Measurements from ENCODE around the gene TRAF3. TPM values are rescaled to one million over a fixed set of nuclear protein-coding genes. Genes with fewer than 3 reads are reported as not detected.
A peak's percentile ranks its signal among the peaks of the same experiment; 100 is the strongest.

TRAF3 gene
- polyA plus RNA-seq, 1 donor from 2014 or later: 35.3 TPM

DNA sequence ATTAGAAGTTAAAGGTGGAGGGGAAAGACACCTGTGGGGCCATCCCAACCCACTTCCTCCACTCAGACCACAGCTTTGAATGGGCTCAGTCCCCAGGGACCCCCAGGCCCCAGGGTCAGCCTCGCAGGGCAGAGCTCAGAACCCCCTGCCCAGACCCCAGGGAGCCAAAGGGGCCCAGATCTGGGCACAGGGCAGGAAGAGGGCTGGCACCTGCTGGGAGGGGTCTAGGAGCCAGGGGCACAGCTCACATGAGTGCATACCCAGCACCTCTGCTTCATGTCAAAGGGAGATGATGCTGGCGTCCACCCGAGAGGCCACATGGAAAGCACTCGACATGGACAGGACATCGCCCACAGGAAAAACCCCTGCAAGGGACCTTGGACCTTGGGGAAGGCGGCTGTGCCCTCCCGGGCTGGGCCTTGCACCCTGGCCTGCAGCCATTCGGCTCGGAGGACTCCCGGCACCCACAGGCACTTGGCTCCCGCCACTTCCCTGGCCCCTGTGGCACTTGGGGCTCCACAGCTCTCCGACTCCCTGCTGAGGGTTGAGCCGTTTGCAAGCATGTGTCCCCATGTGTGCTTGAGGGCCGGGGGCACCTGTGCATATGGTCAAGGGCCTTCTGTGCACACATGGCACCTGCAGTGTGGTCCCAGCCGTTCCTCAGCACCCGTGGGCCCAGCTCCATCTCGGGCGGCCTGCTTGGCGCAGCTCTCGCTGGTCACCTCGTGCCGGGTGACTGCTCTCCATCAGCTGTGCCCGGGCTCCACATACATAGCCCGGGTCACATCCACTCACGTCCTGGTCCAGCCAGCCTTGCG is 137.4 kb downstream of the TRAF3 start:
- Mint-ChIP-seq H3K27me3 (peaks cover 2% of the 10 kb centered on the region), H3K4me1 (peaks cover 30 to 38% (median 35%) of the 10 kb centered on the region in 3 donors), H3K9me3 (no peaks in the 10 kb centered on the region), H3K4me3 (peak overlapping the region; percentile 44 to 86 (median 69)), H3K27ac (peak overlapping the region in 2 of 3 donors; percentile 63 to 80), H3K36me3 (peaks cover 1% of the 10 kb centered on the region)

DNA sequence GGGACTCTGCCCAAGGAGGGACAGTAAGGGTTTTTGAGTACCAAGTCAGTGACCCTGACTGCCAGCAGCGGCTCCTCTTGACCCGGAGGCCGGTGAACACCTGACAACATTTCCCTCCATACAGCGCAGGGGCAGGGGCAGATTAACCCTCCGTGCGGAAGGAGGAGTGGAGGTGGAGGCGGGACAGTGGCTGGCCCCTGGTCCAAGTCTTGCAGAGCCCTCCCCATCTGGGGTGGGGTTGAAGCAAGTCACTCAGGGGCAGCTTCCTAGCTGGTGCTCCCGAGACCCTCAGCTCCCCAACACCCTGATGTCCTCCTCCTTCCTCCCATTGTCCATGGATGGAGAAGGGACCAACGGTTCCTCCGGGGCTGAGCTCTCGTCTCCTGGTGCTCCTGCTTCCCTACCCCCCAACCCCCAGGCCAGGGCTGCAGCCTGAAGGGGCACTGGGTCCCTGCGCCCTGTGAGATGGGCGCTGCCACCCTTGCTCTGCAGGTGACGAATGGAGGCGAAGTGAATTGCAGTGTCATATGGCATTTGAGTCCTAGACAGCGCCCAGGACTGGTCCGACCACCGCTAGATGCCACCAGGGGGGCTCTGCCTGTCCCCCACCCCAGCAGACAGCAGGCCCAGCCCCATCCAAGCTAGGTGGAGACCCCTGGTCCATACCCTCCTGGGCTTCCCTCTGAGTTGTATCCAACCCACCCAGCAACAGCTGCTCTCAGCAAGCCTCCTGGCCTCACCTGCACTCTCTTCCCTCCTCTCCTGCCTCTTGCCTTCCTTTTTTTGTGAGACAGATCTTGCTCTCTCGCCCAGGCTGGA is 138.3 kb downstream of the TRAF3 start:
- H3K36me3 Mint-ChIP-seq: peaks cover 1% of the 10 kb centered on the region
- H3K9me3 Mint-ChIP-seq: no peaks in the 10 kb centered on the region
- peaks cover 2% of the 10 kb centered on the region for H3K27me3 Mint-ChIP-seq
- H3K27ac Mint-ChIP-seq: peak overlapping the region; percentile 63 to 95 (median 81)
- H3K4me1 Mint-ChIP-seq: peaks cover 30 to 38% (median 35%) of the 10 kb centered on the region in 3 donors
- H3K4me3 Mint-ChIP-seq: peak overlapping the region in 3 of 4 donors; percentile 41 to 53 (median 49)

DNA sequence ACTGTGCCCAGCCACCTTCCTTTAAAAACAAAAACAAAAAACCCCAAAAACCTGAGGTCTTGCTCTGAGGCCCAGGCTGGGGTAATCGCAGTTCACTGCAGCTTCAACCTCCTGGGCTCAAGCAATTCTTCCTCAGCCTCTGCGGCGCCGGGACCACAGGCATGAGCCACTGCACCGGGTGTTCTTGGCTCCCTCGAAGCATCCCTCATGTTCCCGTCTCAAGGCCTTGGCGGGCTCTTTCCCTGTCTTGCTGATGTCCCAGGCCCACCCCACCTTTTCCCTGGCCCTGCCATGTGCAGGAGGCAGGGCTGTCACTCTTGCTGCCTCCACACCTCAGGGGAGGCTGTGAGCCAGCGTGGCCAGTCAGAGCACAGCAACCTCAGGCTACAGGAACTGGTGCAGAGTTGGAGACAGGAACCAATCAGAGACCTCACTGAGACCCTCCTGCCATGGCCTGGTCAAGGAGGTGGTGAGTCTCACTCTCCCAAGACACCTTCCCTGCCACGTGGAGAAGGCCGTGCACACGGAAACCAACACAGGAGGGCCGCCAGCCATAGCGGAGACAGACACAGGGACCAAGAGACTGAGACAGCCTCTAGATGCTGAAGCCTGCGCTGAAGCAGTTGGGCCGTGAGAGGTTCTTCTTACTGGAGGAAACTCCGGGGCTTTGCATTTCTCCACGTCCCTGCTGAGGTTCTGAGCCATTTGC is 139.3 kb downstream of the TRAF3 start:
- Mint-ChIP-seq H3K36me3 (no peaks in the 10 kb centered on the region), H3K4me1 (peaks cover 28 to 35% (median 30%) of the 10 kb centered on the region in 3 donors), H3K27me3 (peaks cover 2% of the 10 kb centered on the region), H3K27ac (peak overlapping the region in 2 of 3 donors; percentile 92 to 95), H3K4me3 (peak overlapping the region in 2 of 4 donors; percentile 63 to 81), H3K9me3 (no peaks in the 10 kb centered on the region)

DNA sequence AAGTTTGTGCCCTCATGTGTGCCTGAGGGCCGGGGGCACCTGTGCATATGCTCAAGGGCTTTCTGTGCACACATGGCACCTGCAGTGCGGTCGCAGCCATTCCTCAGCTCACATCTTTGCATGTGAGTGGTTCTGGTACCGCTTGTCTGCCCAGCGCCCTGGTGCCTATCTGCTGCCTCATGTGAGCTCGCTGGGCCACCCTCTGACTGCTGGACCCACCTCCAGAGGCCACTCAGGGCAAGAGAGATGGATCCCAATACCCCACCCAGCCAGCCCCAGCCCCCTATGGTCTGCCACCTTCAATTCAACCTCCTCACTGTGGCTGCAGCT is 139.8 kb downstream of the TRAF3 start:
- Mint-ChIP-seq H3K4me3 (peak overlapping the region in 2 of 4 donors; percentile 29 to 78), H3K27ac (peak overlapping the region in 2 of 3 donors; percentile 92 to 95), H3K36me3 (no peaks in the 10 kb centered on the region), H3K4me1 (peaks cover 28 to 35% (median 30%) of the 10 kb centered on the region in 3 donors), H3K9me3 (no peaks in the 10 kb centered on the region), H3K27me3 (peaks cover 2% of the 10 kb centered on the region)

DNA sequence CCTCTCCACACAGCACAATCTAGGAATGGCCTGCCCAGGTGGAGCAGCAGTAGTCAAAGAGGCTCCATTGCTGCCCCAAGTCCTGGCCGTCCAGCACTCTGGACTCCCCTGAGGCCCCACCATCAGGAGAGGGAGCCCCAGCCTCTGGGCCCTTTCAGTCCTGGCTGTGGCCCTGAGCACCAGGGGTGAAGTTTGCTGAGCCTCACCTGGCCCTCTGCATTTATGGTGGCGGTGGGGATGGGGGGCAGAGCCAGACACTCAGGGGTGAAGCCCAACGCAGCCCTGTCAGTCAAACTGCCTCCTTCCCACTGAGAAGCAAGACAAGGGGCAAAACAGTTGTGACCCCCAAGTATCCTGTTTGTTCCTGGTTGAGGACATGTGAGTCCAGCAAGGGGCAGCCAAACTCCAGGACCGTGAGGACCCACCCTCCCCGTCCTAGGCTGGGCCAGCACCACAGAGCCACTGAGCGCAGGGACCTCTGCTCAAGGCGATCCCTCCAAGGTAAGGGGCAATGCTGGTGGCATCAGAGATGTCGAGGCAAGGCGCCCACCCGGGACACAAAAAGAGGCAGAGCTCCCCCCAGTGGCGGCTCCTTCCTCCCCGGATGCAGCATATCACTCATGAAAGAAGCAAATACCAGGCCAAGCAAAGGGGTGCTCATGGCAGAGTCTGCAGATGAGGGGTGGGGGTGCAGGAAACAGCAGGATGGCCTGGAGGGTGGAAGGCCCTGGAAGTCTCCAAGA is 140.4 kb downstream of the TRAF3 start:
- H3K9me3 Mint-ChIP-seq: no peaks in the 10 kb centered on the region

DNA sequence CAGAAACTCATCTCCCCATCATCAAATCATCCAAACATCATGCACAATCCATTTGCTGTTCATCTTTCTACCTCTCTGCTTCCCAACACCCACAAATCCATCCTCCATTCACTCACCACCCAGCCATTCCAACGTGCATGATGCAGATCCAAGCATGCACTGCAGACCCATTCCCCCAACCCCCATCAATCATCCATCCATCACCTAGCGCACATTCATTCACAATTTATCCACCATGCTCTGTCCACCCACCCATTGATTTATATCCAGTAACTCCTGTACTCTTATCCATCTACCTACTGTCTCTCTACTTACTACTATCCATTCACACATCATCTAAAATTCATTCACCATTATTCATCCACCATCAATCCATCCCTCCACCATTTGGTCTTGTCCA is 141.2 kb downstream of the TRAF3 start:
- Mint-ChIP-seq H3K27me3 (peaks cover 5% of the 10 kb centered on the region), H3K9me3 (no peaks in the 10 kb centered on the region), H3K4me1 (peaks cover 28 to 35% (median 33%) of the 10 kb centered on the region in 3 donors), H3K27ac (no peak overlapping the region), H3K4me3 (no peak overlapping the region), H3K36me3 (no peaks in the 10 kb centered on the region)

More for the DNA sequence above, 140.4 kb downstream of the TRAF3 start:
- H3K4me3 Mint-ChIP-seq: peak overlapping the region in 2 of 4 donors; percentile 29 to 78
- H3K4me1 Mint-ChIP-seq: peaks cover 28 to 35% (median 30%) of the 10 kb centered on the region in 3 donors
- H3K27me3 Mint-ChIP-seq: peaks cover 2% of the 10 kb centered on the region
- peak overlapping the region in 1 of 3 donors; percentile 95 for H3K27ac Mint-ChIP-seq
- H3K36me3 Mint-ChIP-seq: no peaks in the 10 kb centered on the region

DNA sequence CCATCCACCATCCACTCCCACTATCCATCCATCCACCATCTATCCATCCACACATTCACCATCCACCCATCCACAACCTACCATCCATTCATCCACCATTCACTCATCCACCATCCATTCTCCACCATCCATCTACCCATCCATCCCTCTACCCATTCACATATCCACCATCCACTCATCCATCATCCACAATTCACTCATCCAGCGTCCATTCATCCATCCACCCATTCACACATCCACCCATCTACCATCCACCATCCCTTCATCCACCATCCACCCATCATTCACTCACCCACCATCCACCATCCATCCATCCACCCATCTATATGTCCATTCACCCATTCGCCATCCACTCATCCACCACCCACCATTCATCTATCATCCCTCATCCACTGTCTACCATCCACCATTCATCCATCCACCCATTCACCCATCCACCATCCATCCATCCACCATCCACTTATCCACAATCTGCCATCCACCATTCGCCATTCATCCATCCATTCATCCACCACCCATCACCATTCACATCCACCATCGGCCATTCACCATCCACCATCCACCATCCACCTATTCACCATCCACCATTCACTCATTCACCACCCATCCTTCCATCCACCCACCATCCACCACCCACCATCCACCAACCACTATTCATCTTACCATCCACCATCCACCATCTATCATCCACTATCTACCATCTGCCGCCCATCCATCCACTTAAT is 143.2 kb downstream of the TRAF3 start:
- Mint-ChIP-seq H3K36me3 (no peaks in the 10 kb centered on the region), H3K4me1 (peaks cover 19 to 23% (median 20%) of the 10 kb centered on the region in 3 donors), H3K27ac (no peak overlapping the region), H3K4me3 (no peak overlapping the region), H3K9me3 (no peaks in the 10 kb centered on the region), H3K27me3 (peaks cover 5% of the 10 kb centered on the region)

DNA sequence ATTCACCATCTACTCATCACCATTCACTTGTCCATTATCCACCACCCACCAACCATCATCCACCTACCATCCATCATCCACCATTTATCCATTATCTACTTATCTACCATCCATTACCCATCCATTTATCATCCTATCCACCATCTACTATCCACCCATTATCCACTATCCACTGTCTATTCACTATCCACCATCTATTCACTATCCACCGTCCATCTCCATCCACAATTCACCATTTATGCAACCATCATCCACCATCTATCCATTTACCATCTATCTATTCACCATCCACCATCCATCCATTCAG is 143.7 kb downstream of the TRAF3 start:
- H3K9me3 Mint-ChIP-seq: no peaks in the 10 kb centered on the region
- peaks cover 1% of the 10 kb centered on the region for H3K36me3 Mint-ChIP-seq
- H3K4me3 Mint-ChIP-seq: no peak overlapping the region
- peaks cover 5% of the 10 kb centered on the region for H3K27me3 Mint-ChIP-seq
- H3K4me1 Mint-ChIP-seq: peaks cover 16 to 19% (median 17%) of the 10 kb centered on the region in 3 donors
- H3K27ac Mint-ChIP-seq: no peak overlapping the region

DNA sequence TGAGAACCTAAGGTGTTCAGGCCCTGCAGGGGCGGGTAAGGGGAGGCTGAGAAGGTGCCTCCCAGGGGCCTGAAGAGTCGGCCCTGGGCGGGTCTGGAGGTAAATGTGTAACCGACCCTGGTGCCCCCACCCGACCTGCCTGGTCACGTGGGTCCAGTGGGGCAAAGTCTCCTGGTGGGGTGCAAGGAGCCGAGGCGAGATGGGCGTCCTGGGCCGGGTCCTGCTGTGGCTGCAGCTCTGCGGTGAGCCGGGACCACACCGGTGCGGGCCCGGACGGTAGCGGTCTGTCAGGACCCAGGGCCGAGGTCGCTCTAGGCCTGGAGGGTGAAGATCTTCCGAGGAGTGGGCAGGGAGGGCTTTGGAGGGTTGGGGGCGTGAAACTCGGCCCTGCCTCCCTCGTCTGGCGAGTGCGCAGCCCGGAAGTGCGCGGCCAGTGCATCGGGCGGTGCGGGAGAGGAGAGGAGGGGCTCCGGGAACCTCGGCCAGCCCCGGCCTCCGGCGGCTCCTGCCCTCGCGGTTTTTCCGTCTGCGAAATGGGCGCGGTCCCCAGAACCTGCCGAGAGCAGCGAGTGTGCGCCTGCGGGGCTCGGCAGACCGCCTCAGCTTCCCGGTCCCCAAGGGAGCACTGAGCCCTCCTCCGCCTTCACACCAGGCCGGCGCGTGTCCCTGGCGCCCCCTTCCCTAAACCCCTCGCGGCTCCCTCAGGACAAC is 145.4 kb downstream of the TRAF3 start, which contains the start of gene AMN:
Gene AMN (plus strand): TSS at position 174 of the 711 bp plus-strand sequence. CDS start 26 bp downstream, at position 200.
- Mint-ChIP-seq H3K4me3 (peak within 1 kb of the TSS in 2 of 4 donors; percentile 81 to 92), H3K36me3 (peaks cover 1% of the 10 kb centered on the region), H3K27ac (peak within 1 kb of the TSS in 2 of 3 donors; percentile 68 to 73), H3K27me3 (peaks cover 3% of the 10 kb centered on the region), H3K9me3 (no peaks in the 10 kb centered on the region), H3K4me1 (peaks cover 4 to 11% (median 8%) of the 10 kb centered on the region in 3 donors)

DNA sequence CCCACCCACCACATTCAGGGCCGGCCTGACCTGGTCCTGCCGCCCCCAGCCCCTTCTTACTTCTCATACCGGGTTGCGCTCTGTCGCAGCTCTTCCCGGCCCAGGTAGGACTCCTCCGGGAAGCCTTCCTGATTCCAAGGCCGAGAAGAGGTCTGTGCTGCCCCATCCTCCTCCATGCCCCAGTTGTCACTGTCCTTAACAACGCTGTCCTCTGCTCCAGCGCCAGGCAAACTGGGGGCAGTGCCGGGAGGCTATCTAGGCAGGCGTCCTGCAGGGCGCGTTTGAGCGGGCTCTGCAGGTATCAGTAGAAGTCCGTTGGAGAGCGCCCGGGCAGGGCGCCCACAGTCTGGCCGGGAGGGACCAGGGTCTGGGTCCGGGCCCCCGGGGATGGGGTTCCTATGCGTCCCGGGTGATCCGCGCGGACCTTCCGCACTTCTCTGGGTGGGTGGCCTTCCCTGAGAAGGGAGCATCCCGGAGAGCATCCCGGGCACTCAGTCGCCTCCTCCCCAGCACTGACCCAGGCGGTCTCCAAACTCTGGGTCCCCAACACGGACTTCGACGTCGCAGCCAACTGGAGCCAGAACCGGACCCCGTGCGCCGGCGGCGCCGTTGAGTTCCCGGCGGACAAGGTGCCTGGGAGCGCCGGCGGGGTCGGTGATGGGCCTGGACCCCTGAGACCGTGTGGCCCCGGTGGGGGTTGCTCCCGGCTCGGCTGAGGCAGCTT is 146.1 kb downstream of the TRAF3 start:
- Mint-ChIP-seq H3K4me1 (peaks cover 4 to 8% (median 8%) of the 10 kb centered on the region in 3 donors), H3K27me3 (peaks cover 3% of the 10 kb centered on the region), H3K27ac (peak overlapping the region in 2 of 3 donors; percentile 68 to 73), H3K9me3 (no peaks in the 10 kb centered on the region), H3K36me3 (peaks cover 1% of the 10 kb centered on the region), H3K4me3 (peak overlapping the region in 2 of 4 donors; percentile 81 to 92)

DNA sequence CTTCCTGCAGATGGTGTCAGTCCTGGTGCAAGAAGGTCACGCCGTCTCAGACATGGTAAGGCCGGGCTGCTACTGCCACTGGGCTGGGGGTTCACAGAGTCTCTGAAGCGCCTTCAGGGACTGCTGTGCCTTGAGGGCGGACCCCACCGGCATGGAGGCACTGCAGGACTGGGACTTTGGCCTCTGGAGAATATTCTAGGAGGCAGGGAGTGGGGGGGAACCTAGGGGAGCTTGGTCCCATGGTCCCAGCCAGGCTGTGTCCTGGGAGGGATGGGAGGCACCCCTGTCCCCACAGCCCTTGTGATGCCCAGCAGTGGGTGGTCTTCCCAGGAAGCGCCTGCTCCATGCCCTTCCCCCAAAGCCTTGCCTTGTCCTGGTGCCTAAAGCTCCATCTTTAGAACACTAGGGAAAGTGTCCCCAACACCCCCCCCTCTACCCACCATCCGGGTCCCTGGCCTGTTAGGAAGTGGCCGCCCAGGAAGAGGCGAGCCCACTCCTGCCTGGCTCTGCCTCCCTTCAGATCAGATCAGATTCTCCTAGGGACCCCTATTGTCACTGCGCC is 146.8 kb downstream of the TRAF3 start:
- Mint-ChIP-seq H3K27me3 (peaks cover 3% of the 10 kb centered on the region), H3K9me3 (no peaks in the 10 kb centered on the region), H3K4me3 (peak overlapping the region; percentile 30 to 66 (median 57)), H3K27ac (no peak overlapping the region), H3K4me1 (peaks cover 4 to 8% (median 8%) of the 10 kb centered on the region in 3 donors), H3K36me3 (peaks cover 1% of the 10 kb centered on the region)

Measured in IgD-negative memory B cell (primary cell).